IMR-90 (cell line): ENCODE results near the gene KIF15. TPM values are rescaled to one million over a fixed set of nuclear protein-coding genes. Genes with fewer than 3 reads are reported as not detected.

Source experiments
- ATAC-seq: fragments of 200-7000 bp; cut with Tn5 transposase; 2 replicates; pipeline ENCODE4 v1.9.1; 2020; ENCODE audit warnings: low read depth, mild to moderate bottlenecking, moderate library complexity
- BruUV-seq: library from RNA; stranded (reverse); fragments of 400-500 nt; replicated peaks from 2 replicates; lab custom pipeline; 2021; lab: Mats Ljungman, UMichigan
- CTCF ChIA-PET: fragments of 300-600 bp; formaldehyde crosslinking; extraction: SDS; loops from one replicate; lab custom pipeline; 2021; ENCODE audit warnings: antibody characterized with exemption; lab: Yijun Ruan, JAX
- POLR2A ChIA-PET: fragments of 300-600 bp; sonication (Branson Sonifier 250); formaldehyde crosslinking; loops from one replicate; lab custom pipeline; 2022; ENCODE audit warnings: antibody characterized with exemption; ENCODE audit not compliant: unreplicated experiment; lab: Charles Lee
- DNase-seq: peaks from one replicate; pipeline ENCODE4 v3.0.0; 2013
- H2AFZ ChIP-seq: replicated peaks from 2 replicates; pipeline ENCODE3; 2013; ENCODE audit warnings: low read length, mild to moderate bottlenecking; ENCODE audit not compliant: poor library complexity
- H2AK5ac ChIP-seq: 2 replicates; pipeline ENCODE4 v1.6.1; 2013; ENCODE audit warnings: low read depth, low read length, inconsistent platforms
- H2AK9ac ChIP-seq: replicated peaks from 2 replicates; pipeline ENCODE3; 2013; ENCODE audit warnings: mild to moderate bottlenecking, low read depth, low read length, moderate library complexity; ENCODE audit not compliant: poor library complexity
- H2BK120ac ChIP-seq: 2 replicates; pipeline ENCODE4 v1.6.1; 2013; ENCODE audit warnings: low read depth, low read length, inconsistent platforms
- H2BK15ac ChIP-seq: 3 replicates; pipeline ENCODE4 v1.6.1; 2013; ENCODE audit warnings: low read depth, low read length, inconsistent platforms
- H2BK20ac ChIP-seq: 2 replicates; pipeline ENCODE4 v1.6.1; 2013; ENCODE audit warnings: low read depth, mild to moderate bottlenecking, inconsistent platforms, low read length, moderate library complexity
- H2BK5ac ChIP-seq: 2 replicates; pipeline ENCODE4 v1.6.1; 2013; ENCODE audit warnings: mild to moderate bottlenecking, low read depth, low read length, inconsistent platforms; ENCODE audit not compliant: poor library complexity, severe bottlenecking
- H3K14ac ChIP-seq: replicated peaks from 2 replicates; pipeline ENCODE4 v1.6.1; 2013; ENCODE audit warnings: low read depth, low read length, inconsistent platforms
- H3K18ac ChIP-seq: 2 replicates; pipeline ENCODE4 v1.6.1; 2013; ENCODE audit warnings: low read depth, low read length, control low read depth
- H3K23ac ChIP-seq: 2 replicates; pipeline ENCODE4 v1.6.1; 2013; ENCODE audit warnings: low read depth, low read length, inconsistent platforms
- H3K27ac ChIP-seq: 2 replicates; pipeline ENCODE4 v1.5.1; 2013; ENCODE audit warnings: mild to moderate bottlenecking, control low read depth, low read length; ENCODE audit not compliant: insufficient read depth
- H3K27me3 ChIP-seq: 2 replicates; pipeline ENCODE4 v1.6.1; 2013; ENCODE audit warnings: low read length; ENCODE audit not compliant: control insufficient read depth, insufficient read depth
- H3K36me3 ChIP-seq: 2 replicates; pipeline ENCODE4 v1.6.1; 2013; ENCODE audit warnings: low read length, mixed read lengths; ENCODE audit not compliant: control insufficient read depth, insufficient read depth
- H3K4ac ChIP-seq: 2 replicates; pipeline ENCODE4 v1.6.1; 2013; ENCODE audit warnings: low read depth, low read length, inconsistent platforms
- H3K4me1 ChIP-seq: 2 replicates; pipeline ENCODE4 v1.6.1; 2013; ENCODE audit warnings: low read length, mixed read lengths; ENCODE audit not compliant: control insufficient read depth, insufficient read depth
- H3K4me2 ChIP-seq: 2 replicates; pipeline ENCODE4 v1.6.1; 2013; ENCODE audit warnings: low read depth, mild to moderate bottlenecking, control low read depth, low read length, moderate library complexity
- H3K4me3 ChIP-seq: 2 replicates; pipeline ENCODE4 v1.5.1; 2013; ENCODE audit warnings: low read depth, mild to moderate bottlenecking, control low read depth, low read length, moderate library complexity; ENCODE audit not compliant: insufficient read depth
- H3K56ac ChIP-seq: 2 replicates; pipeline ENCODE4 v1.6.1; 2013; ENCODE audit warnings: low read length, inconsistent platforms; ENCODE audit not compliant: insufficient read depth; ENCODE audit errors: extremely low read depth
- H3K79me1 ChIP-seq, 2 experiments: 2 replicates each; pipeline ENCODE4 v1.6.1; 2013; ENCODE audit warnings: low read length in 2 of 2, inconsistent platforms in 1 of 2, low read depth in 1 of 2
- H3K9ac ChIP-seq: 2 replicates; pipeline ENCODE4 v1.6.1; 2013; ENCODE audit warnings: low read depth, low read length, control low read depth
- H3K9me1 ChIP-seq: 2 replicates; pipeline ENCODE4 v1.6.1; 2013; ENCODE audit warnings: low read length, inconsistent platforms; ENCODE audit not compliant: insufficient read depth
- H3K9me3 ChIP-seq: 2 replicates; pipeline ENCODE4 v1.6.1; 2013; ENCODE audit warnings: low read length; ENCODE audit not compliant: control insufficient read depth, insufficient read depth
- H4K20me1 ChIP-seq: 2 replicates; pipeline ENCODE4 v1.6.1; 2013; ENCODE audit warnings: low read length, inconsistent platforms; ENCODE audit not compliant: insufficient read depth
- H4K5ac ChIP-seq: 2 replicates; pipeline ENCODE4 v1.6.1; 2013; ENCODE audit warnings: mild to moderate bottlenecking, low read depth, low read length, control low read depth
- H4K8ac ChIP-seq, 2 experiments: 2 replicates each; pipeline ENCODE4 v1.6.1; 2013; ENCODE audit warnings: low read depth in 2 of 2, low read length in 2 of 2, control low read depth in 1 of 2, inconsistent platforms in 1 of 2
- H4K91ac ChIP-seq: 2 replicates; pipeline ENCODE4 v1.6.1; 2013; ENCODE audit warnings: low read depth, low read length, inconsistent platforms; ENCODE audit not compliant: insufficient read depth
- CEBPB ChIP-seq: IDR thresholded peaks from 2 replicates; pipeline ENCODE4 v1.6.1; 2012; ENCODE audit warnings: low read depth, low read length, improper control_type of control experiment
- RAD21 ChIP-seq: IDR thresholded peaks from 2 replicates; pipeline ENCODE4 v1.6.1; 2012; ENCODE audit warnings: low read length, improper control_type of control experiment
- WGBS, 2 experiments: methylation state at CpG; one replicate each; pipeline versions ENCODE4 v1.1.5 to v1.1.7; 2013; ENCODE audit warnings: missing lambda C conversion rate in 2 of 2; ENCODE audit not compliant: insufficient read length in 1 of 2; ENCODE audit errors: extremely low coverage in 2 of 2; 5-methylcytosine and 5-hydroxymethylcytosine counted together
- dilution Hi-C: fragments of 300-500 bp; cut with HindIII; formaldehyde crosslinking; loops from one replicate; pipeline ENCODE4 v1.14.3; 2018; ENCODE audit warnings: low sequenced_read_pairs; ENCODE audit not compliant: unreplicated experiment
- in situ Hi-C: fragments of 300-500 bp; cut with MboI; formaldehyde crosslinking; loops from 3 replicates; pipeline ENCODE4 v1.14.3; 2019; ENCODE audit warnings: low sequenced_read_pairs, inconsistent platforms, mixed read lengths
- intact Hi-C: fragments of 100-400 bp; cut with micrococcal nuclease; formaldehyde crosslinking; loops from 2 replicates; pipeline ENCODE4 v1.10.0; 2022
- polyA plus RNA-seq, 3 experiments: library from polyadenylated mRNA; depleted of rRNA; stranded (reverse); fragments of >200 nt; gene quantifications; 2 replicates each; pipeline ENCODE4 v1.2.3, GENCODE V29; 2012; ENCODE audit warnings: low replicate concordance in 1 of 3
- total RNA-seq: library from RNA; depleted of rRNA; stranded (reverse); fragments of >200 nt; gene quantifications from 2 replicates; pipeline ENCODE4 v1.2.3, GENCODE V29; 2012

The KIF15 gene
- total and polyA plus RNA-seq, 2 of the 4 experiments (the other 2 are of a cell fraction): 3.7 to 8.4 TPM

- Histone ChIP-seq H3K9me1 (no peaks in the 10 kb centered on the region), H4K20me1 (no peaks in the 10 kb centered on the region), H3K4ac (peak within 1 kb of the TSS; percentile 52), H4K91ac (peak within 1 kb of the TSS; percentile 16; the same call in 1 of the 2 replicates), H3K18ac (peak within 1 kb of the TSS; percentile 74), H4K8ac (peak within 1 kb of the TSS; percentile 89 to 90), H3K4me2 (peak within 1 kb of the TSS; percentile 98), H2AK9ac (peak within 1 kb of the TSS; percentile 34), H3K27ac (peak within 1 kb of the TSS; percentile 68), H3K27me3 (no peaks in the 10 kb centered on the region), H2AFZ (peak within 1 kb of the TSS; percentile 93), H2BK20ac (no peak within 1 kb of the TSS), H3K14ac (peak within 1 kb of the TSS; percentile 82), H3K23ac (peak within 1 kb of the TSS; percentile 79; the same call in 1 of the 2 replicates), H3K4me1 (no peaks in the 10 kb centered on the region), H4K5ac (peak within 1 kb of the TSS; percentile 99), H3K4me3 (peak within 1 kb of the TSS; percentile 91), H3K9ac (peak within 1 kb of the TSS; percentile 93), H3K36me3 (peaks cover 8% of the 10 kb centered on the region), H3K9me3 (peaks cover 71% of the 10 kb centered on the region), H2BK5ac (peak within 1 kb of the TSS; percentile 16), H3K56ac (peak within 1 kb of the TSS; percentile 28; the same call in 1 of the 2 replicates), H3K79me1 (peaks cover 5 to 7% of the 10 kb centered on the region in 2 experiments; a peak in 2 of 4 replicates), H2BK15ac (no peak within 1 kb of the TSS), H2BK120ac (0 out of 2 replicates have a peak within 1 kb of the TSS, but pooled peaks have one; percentile 4), H2AK5ac (no peak within 1 kb of the TSS)
- WGBS, 2 experiments: 0% methylated on average over 14 of the region's 46 CpGs; no CpG with 5 or more reads in 1 of the 2 experiments
- TF ChIP-seq RAD21 (no peak), CEBPB (0 out of 2 replicates have a peak, but pooled peaks have one; percentile 45)
- intact Hi-C loops: loop anchor here (1.0 kb wide), 1 partner anchor 17 kb away; the partner anchor contains the start of gene ZNF502
- no TSS peak for BruUV-seq
- in situ Hi-C loops: no loop called here
- ChIA-PET CTCF (interaction anchor here (0.6 kb wide), 1 partner anchor 217 kb away, joined by 4 read pairs; no protein-coding TSS in a partner anchor), POLR2A (interaction anchor here (1.0 kb wide), 1 partner anchor 17 kb away, joined by 5 read pairs; the partner anchor contains the start of gene ZNF502)
- dilution Hi-C loops: no loop called here
- peak; percentile 86 for DNase-seq
- ATAC-seq: peak; percentile 97
Observed at GRCh38 chr3:44729384-44729910, 32.1 kb upstream of the KIF15 start, which contains the start of gene ZNF501. TSS of gene ZNF501 (plus strand) at chr3:44729635. CDS start at chr3:44734422, 4,787 bp downstream.
